HG03378 (cell line): ENCODE data around the gene MAPRE3.
A peak's percentile ranks its signal among the peaks of the same experiment; 100 is the strongest.

ENCODE experiments used
- ATAC-seq: cut with Tn5 transposase; IDR thresholded peaks from one replicate; pipeline ENCODE4 v1.9.1; 2021; ENCODE audit warnings: mild to moderate bottlenecking, moderate library complexity; ENCODE audit not compliant: unreplicated experiment

MAPRE3 gene

GRCh38 chr2:27038631-27039339 lies 68.3 kb downstream of the MAPRE3 start:
- ATAC-seq, result no peak

GRCh38 chr2:27039426-27039825 lies 69.0 kb downstream of the MAPRE3 start:
- ATAC-seq, result no peak

GRCh38 chr2:27039871-27040270 lies 69.4 kb downstream of the MAPRE3 start:
- no peak for ATAC-seq

GRCh38 chr2:27040282-27040681 lies 69.8 kb downstream of the MAPRE3 start:
- no peak for ATAC-seq

- peak; percentile 19 for ATAC-seq
Measured at GRCh38 chr2:27041752-27042151, 71.3 kb downstream of the MAPRE3 start.

GRCh38 chr2:27042159-27042661 lies 71.8 kb downstream of the MAPRE3 start:
- ATAC-seq, result peak; percentile 55

- no peak for ATAC-seq
Measured at GRCh38 chr2:27042985-27043634, 72.7 kb downstream of the MAPRE3 start.

- ATAC-seq, result peak; percentile 17
Measured at GRCh38 chr2:27049422-27050280, 79.2 kb downstream of the MAPRE3 start.

- ATAC-seq, result peak; percentile 61
Measured at GRCh38 chr2:27050281-27050995, 80.0 kb downstream of the MAPRE3 start.

GRCh38 chr2:27050996-27051901 lies 80.8 kb downstream of the MAPRE3 start, which contains the start of gene AGBL5:
Gene AGBL5, plus strand, starts transcription at chr2:27051668. Its CDS starts 1,291 bp downstream, at chr2:27052959.
- peak; percentile 54 for ATAC-seq

- no peak for ATAC-seq
Measured at GRCh38 chr2:27051902-27052645, 81.6 kb downstream of the MAPRE3 start.

- ATAC-seq, result no peak
Measured at GRCh38 chr2:27053321-27053720, 82.9 kb downstream of the MAPRE3 start.

- ATAC-seq, result no peak
Measured at GRCh38 chr2:27053776-27054175, 83.3 kb downstream of the MAPRE3 start.

GRCh38 chr2:27054721-27055120 lies 84.3 kb downstream of the MAPRE3 start:
- no peak for ATAC-seq

- no peak for ATAC-seq
Measured at GRCh38 chr2:27057184-27057583, 86.7 kb downstream of the MAPRE3 start.

GRCh38 chr2:27058210-27058609 lies 87.8 kb downstream of the MAPRE3 start:
- ATAC-seq, result no peak

GRCh38 chr2:27059141-27059820 lies 88.8 kb downstream of the MAPRE3 start:
- no peak for ATAC-seq

GRCh38 chr2:27060323-27060722 lies 89.9 kb downstream of the MAPRE3 start:
- no peak for ATAC-seq
